Cerebellar cortex (tissue), 1 donor: ENCODE data around the gene FES.

Experiments
- DNase-seq: peaks from one replicate; pipeline ENCODE4 v3.0.0-alpha.2; 2015; ENCODE audit warnings: low spot score

Gene FES

GRCh38 chr15:90876512-90877170 lies 7.7 kb upstream of the FES start:
- no peak for DNase-seq

GRCh38 chr15:90877315-90877714 lies 7.0 kb upstream of the FES start:
- no peak for DNase-seq

GRCh38 chr15:90877996-90878395 lies 6.3 kb upstream of the FES start:
- no peak for DNase-seq

DNA sequence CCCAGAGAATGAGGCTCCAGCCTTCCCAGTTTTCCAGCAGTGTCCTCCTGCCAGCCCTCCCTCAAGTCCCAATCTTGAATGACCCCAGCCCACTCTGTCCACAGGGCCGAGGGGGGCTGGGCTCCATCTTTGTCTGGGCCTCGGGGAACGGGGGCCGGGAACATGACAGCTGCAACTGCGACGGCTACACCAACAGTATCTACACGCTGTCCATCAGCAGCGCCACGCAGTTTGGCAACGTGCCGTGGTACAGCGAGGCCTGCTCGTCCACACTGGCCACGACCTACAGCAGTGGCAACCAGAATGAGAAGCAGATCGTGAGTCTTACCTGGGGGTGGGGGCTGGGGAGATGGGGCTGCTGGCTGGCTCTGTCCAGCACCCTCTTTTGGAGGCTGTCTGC lies 5.6 kb upstream of the FES start:
- no peak for DNase-seq

- DNase-seq, result no peak
Measured at GRCh38 chr15:90879730-90880366, 4.5 kb upstream of the FES start.

GRCh38 chr15:90880381-90881145 lies 3.7 kb upstream of the FES start:
- no peak for DNase-seq

DNA sequence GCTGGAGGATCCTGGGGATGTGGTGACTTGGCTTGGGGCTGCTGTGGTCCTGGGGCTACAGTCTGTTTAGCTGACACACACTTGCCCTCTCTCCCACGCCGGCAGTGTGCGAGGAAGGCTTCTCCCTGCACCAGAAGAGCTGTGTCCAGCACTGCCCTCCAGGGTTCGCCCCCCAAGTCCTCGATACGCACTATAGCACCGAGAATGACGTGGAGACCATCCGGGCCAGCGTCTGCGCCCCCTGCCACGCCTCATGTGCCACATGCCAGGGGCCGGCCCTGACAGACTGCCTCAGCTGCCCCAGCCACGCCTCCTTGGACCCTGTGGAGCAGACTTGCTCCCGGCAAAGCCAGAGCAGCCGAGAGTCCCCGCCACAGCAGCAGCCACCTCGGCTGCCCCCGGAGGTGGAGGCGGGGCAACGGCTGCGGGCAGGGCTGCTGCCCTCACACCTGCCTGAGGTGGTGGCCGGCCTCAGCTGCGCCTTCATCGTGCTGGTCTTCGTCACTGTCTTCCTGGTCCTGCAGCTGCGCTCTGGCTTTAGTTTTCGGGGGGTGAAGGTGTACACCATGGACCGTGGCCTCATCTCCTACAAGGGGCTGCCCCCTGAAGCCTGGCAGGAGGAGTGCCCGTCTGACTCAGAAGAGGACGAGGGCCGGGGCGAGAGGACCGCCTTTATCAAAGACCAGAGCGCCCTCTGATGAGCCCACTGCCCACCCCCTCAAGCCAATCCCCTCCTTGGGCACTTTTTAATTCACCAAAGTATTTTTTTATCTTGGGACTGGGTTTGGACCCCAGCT lies 2.9 kb upstream of the FES start:
- DNase-seq, result no peak

DNA sequence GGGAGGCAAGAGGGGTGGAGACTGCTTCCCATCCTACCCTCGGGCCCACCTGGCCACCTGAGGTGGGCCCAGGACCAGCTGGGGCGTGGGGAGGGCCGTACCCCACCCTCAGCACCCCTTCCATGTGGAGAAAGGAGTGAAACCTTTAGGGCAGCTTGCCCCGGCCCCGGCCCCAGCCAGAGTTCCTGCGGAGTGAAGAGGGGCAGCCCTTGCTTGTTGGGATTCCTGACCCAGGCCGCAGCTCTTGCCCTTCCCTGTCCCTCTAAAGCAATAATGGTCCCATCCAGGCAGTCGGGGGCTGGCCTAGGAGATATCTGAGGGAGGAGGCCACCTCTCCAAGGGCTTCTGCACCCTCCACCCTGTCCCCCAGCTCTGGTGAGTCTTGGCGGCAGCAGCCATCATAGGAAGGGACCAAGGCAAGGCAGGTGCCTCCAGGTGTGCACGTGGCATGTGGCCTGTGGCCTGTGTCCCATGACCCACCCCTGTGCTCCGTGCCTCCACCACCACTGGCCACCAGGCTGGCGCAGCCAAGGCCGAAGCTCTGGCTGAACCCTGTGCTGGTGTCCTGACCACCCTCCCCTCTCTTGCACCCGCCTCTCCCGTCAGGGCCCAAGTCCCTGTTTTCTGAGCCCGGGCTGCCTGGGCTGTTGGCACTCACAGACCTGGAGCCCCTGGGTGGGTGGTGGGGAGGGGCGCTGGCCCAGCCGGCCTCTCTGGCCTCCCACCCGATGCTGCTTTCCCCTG lies 2.2 kb upstream of the FES start:
- no peak for DNase-seq

DNA sequence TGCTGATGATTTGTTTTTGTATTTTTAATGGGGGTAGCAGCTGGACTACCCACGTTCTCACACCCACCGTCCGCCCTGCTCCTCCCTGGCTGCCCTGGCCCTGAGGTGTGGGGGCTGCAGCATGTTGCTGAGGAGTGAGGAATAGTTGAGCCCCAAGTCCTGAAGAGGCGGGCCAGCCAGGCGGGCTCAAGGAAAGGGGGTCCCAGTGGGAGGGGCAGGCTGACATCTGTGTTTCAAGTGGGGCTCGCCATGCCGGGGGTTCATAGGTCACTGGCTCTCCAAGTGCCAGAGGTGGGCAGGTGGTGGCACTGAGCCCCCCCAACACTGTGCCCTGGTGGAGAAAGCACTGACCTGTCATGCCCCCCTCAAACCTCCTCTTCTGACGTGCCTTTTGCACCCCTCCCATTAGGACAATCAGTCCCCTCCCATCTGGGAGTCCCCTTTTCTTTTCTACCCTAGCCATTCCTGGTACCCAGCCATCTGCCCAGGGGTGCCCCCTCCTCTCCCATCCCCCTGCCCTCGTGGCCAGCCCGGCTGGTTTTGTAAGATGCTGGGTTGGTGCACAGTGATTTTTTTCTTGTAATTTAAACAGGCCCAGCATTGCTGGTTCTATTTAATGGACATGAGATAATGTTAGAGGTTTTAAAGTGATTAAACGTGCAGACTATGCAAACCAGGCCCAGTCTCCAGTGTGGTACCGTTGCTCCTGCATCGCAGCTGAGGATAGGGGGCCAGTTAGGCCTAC lies 1.4 kb upstream of the FES start:
- no peak for DNase-seq

DNA sequence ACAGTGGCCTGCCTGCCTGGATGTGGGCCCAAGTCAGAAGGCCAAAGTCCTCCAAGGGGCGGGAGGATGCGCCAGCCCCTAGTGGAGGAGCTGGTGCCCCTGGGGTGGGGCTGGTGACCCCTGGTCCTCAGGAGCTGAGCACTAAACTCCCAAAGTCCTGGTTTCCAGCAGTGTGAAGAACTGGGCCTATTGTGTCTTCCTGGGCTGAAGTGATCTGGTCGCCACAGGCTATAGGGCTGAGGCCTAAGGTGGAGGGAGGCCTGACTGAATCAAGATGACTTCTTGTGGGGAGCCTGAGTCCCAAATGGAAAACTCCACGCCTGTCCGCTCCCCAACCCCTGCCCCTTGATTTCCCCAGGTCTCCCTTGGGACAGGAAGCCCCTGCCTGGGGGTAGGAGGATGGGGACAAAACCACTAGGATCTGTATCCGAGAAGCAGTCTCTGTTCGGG lies 753 bp upstream of the FES start:
- DNase-seq, result no peak

GRCh38 chr15:90884719-90885431 lies 571 bp downstream of the FES start:
- no peak for DNase-seq

DNA sequence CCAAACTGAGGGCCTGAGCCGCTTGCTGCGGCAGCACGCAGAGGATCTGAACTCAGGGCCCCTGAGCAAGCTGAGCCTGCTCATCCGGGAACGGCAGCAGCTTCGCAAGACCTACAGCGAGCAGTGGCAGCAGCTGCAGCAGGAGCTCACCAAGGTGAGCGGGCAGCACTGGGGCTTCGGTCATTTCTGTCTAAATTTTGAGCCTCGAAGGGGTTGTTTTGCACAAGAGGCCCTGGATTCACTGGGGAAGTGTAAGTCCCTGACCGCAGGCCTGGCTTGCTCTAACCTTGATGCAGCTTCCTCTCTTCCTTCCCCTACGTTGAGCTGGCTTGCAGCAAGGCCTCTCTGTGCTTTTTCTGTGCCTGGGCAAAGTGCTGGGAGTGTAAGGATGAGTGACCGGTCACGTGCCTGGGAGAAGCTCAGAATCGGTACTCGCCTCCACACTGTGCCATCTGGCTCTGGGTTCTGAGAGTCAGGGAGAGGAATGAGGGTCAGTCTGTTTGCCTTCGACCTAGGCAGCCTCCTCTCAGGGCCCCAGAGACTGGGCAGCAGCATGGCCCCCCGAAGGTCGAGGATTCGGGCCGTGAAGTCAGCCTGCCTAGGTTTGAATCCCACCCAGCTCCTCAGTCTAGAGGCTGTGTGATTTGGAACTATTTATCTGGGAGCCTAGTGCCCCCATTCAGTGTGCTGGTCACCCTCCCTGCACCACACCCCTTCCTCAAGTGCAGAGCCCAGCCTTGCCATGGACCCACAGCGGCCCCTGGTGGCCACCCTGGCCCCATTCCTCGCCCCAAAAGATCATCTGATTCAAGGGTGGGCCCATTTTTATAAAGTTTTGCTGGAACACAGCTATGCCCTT lies 1.4 kb downstream of the FES start:
- peak; percentile 69 for DNase-seq

DNA sequence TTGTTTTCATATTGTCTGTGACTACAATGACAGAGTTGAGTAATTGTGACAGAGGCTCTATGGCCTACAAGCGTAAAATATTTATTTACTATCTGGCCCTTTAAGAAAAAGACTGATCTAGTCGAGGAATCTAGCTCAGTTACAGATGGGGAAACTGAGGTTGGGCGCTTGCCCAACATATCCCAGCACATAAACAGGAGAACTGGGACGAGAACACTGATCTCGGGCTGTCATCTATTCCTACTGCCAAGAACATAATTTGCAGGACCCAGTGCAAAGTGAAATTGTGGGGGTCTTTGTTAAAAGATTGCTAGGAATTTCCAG lies 1.9 kb downstream of the FES start:
- no peak for DNase-seq

DNA sequence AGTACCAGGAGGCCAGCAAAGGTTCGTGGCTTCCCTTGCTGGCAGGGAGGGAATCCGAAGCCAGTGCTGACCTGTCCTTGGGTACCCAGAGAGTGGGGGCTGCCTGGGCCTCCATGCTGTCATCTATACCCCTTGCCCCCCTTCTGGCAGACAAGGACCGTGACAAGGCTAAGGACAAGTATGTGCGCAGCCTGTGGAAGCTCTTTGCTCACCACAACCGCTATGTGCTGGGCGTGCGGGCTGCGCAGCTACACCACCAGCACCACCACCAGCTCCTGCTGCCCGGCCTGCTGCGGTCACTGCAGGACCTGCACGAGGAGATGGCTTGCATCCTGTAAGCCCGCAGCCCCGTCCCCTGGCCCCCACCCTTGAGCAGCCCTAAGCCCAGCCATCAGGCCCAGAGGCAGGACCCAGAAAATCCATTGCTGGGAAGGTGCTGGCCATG lies 2.8 kb downstream of the FES start:
- DNase-seq, result no peak

GRCh38 chr15:90889313-90889730 lies 5.0 kb downstream of the FES start:
- no peak for DNase-seq

GRCh38 chr15:90889736-90890456 lies 5.6 kb downstream of the FES start:
- DNase-seq, result no peak

DNA sequence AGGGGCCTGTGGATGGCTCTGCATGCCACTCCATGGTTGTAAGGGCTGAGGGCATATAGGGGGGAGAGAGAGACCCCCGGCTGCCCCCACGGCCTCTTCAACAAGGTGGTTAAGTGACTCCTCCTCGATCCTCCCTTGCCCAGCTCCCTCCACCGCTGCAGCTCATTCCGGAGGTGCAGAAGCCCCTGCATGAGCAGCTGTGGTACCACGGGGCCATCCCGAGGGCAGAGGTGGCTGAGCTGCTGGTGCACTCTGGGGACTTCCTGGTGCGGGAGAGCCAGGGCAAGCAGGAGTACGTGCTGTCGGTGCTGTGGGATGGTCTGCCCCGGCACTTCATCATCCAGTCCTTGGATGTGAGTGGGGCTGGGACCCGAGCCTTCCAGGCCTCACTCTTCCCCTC lies 6.5 kb downstream of the FES start:
- no peak for DNase-seq

- DNase-seq, result no peak
Measured at GRCh38 chr15:90891346-90891949, 7.1 kb downstream of the FES start.
